DMS114 treated with DMSO at 0.1 percent for 48 hours (cell line): Measurements from ENCODE around the gene TMEM150A.
"Not testable (repeated sequence)": the region's sequence is repeated elsewhere in the genome, so short reads cannot be mapped to it uniquely, and the experiment has no call there.

Experiments used
- DNase-seq: peaks from one replicate; lab custom pipeline; 2025; ENCODE audit not compliant: unreplicated experiment; lab: John Stamatoyannopoulos, UW

The TMEM150A gene

DNA sequence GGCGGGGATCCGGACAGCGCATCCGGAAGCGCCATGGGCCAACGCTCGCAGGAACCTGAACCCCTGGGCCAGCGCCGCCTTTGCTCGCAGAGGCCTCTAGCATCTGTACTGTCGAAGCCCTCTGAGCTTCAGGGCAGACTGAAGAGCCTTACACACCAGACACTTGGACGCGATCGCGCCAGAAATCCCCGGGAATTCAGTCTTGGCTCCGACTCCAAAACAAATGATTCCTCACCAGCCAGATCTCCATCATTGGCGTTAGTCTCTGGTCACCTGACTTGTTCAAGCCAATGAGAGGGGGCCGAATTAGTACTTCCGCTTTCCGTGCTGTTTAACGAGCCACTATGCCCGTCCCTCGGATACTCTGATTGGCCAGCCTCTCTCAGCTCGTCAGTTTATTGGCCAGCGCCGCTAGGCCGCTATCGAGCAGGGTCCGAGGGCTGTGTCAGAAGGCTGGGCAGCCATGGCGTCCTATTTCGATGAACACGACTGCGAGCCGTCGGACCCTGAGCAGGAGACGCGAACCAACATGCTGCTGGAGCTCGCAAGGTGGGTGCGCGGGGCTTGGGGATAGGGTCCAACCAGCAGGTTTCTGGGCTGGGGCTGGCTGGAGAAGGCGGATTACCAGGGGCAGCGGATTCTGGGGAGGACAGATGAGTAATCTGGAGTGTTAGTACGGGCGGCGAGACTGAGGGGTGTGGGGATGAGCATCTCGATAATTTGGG is 7.0 kb downstream of the TMEM150A start, which contains the start of gene RNF181:
Gene RNF181 (plus strand): TSS at position 445 of the 725 bp plus-strand sequence. CDS start 19 bp downstream, at position 464.
- peak; percentile 99 for DNase-seq

DNA sequence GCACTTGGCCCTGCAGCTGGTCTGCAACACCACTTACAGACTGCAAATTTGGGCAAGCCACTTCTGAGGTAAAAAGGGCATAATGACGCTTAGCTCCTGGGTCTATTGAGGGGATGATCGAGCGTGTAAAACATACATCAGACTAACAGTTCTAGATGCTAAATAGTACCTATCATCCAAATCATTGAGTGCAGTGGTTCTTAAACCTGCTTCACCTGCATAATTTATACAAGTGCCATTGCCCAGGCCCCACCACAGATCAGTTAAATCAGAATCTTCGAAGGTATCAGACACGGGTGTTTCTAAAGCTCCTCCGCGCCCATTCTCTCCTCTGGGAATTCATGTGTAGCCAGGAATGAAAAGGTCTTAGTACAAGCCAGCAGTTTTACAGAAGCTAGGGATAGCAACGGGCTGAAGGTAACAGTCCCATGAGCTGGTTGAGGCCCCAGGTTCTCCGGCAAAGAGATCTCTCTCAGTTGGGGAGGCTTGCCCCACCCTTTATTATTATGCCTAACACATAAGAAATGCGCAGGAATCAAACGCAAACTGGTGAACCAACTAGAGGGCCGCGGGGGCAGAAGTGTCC is 7.7 kb downstream of the TMEM150A start:
- DNase-seq: no peak

DNA sequence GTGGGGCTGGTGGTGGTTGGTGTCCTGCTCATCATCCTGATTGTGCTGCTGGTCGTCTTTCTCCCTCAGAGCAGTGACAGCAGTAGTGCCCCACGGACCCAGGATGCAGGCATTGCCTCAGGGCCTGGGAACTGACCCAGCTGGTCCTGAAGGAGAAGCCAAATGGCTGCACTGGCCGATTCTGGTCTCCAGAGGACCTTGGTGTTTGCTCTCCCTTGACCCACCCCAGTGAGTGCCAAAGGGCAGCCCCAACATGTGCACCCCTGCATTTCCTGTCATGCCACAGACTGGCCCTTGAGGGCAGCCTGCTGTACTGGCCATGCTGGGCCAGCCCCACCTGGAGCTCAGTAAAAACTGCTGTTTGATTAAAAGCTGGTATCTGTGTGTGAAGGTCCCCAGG is 9.5 kb downstream of the TMEM150A start:
- no peak for DNase-seq

DNA sequence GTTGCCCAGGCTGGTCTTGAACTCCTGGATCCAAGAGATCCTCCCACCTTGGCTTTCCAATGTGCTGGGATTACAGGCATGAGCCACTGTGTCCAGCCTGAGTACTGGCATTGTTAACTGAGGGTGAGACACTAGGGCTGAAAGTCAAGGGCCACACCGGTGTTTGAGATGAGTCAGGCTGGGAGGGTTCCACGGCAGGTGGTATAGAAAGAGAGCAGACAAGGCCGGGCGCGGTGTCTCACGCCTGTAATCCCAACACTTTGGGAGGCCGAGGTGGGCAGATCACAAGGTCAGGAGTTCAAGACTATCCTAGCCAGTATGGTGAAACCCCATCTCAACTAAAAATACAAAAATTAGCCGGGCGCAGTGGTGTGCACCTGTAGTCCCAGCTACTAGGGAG is 10.2 kb downstream of the TMEM150A start:
- not testable (repeated sequence) for DNase-seq

DNA sequence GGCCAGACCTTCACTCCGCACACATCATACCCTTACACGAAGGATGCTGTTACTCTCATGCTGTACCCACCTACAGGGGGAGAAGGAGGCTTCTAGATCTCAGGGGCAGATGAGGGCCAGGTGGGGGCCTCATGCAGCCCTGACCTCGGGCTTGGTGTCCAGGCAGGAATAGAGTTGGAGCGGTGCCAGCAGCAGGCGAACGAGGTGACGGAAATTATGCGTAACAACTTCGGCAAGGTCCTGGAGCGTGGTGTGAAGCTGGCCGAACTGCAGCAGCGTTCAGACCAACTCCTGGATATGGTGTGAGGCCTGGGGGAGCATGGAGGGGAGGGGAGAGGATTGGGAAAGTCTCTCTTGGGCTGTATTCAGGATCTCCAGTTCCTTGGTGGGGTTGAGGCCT is 10.9 kb downstream of the TMEM150A start:
- DNase-seq: no peak

DNA sequence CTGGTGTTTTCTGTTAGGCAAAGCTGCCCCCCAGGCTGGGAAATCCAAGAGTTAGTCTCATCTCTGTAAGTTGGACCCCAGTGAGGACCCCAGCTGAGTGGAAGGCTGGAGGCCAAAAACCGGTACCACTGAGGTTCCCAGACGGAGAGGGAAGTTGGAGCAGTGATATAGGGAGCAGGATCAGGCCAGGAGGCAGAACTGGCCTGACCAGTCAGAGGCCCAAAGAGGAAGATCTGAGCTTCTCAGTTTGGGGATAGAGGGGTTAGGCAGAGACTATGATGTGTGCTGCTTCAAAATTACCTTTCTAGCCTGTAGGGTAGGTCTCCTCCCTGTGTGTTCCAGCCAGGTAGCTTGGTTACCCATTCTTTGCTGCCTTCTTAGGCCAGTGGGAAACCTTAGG is 11.5 kb downstream of the TMEM150A start:
- DNase-seq: no peak

DNA sequence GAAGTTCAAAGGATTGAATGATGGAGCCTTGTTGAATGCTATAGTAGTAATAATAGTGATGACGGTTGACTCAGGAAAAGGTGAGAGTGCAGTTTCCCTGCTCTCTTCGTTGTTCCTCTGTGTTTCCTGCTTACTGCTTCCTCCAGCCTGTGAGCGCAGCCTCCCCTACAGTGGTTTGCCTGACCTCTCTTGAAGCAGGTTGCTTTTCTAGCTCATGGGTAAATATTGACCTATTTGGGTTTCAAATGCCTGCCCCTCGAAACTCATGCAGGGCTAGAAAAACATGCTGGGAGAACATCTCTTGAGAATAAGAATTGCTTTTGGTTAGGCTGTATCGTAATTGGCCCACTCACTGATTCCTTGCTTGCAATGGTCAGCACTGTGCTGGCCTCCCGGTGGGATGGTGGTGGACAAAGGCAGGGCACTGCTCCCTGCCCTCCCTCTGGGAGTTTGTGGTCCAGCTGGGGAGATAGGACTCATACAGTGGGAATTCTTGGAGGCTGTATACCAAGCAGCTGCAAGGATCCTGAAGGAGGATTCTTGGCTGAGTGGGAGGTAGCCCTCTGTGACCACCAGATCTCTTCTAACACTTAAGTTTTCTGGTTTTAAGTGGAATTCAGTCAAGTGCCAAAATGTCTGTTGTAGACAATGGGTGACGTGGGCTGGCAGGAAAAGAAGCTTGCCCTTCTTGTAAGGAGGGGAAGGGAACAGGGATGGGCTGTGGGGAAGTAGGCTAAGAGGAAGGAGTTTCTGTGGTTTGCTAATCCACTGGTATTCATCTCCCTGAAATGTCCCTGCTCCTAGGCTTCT is 12.3 kb downstream of the TMEM150A start:
- no peak for DNase-seq

DNA sequence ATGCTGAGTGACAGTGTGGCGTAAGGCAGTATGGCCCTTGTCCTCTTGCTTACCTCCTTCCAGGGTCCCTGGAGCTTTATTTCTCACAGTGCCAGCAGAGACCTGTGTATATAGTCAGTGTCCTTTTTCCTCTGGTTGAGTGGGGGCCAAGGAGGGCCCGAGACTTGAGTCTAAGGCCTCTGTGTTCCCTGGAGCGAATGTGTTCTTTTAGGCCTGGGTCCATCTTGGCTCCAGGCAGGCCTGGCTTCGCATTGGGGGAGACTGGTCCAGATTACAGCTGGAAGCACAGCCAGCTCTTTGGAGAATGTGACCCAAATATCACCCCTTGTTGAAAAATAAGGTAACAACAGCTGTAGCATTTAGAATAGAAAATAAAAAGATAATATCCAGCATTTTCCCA is 13.3 kb downstream of the TMEM150A start:
- no peak for DNase-seq

DNA sequence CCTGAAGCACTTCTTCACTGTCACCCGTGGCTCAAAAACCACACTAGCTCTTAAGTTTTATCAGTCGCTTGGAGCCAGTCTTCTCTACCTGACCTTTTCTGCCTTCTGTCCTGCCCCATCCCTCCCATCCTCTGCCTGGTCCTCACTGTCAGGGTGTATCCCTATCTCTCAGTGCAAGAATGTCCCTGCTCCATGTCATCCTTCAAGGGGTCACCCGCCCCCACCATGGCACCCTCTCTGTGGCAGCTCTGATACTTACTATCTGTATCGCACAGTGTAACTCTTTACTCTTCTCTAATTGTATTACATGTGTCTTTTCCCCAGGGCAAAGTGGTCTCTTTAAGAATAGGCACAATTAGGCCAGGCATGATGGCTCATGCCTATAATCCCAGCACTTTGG is 13.9 kb downstream of the TMEM150A start:
- no peak for DNase-seq

DNA sequence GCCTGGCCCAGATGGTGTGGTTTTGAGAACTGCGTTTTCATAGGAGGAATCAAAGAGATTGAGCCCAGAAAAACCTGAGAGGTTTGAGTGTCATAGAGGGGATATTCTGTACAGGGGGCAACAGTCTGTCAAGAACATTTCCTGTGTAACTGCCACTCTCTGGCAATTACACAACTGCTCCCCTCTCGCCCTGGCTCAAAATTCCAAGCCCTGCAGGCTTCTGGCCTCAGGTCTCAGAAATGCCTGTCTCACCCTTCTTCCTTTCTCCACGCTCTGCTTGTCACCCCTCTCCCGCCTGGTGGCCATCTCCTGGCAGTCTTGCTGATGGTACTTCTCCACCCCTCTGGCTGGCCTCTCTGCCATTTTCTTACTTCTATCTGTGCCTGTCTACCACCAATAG is 14.3 kb downstream of the TMEM150A start:
- DNase-seq: no peak

DNA sequence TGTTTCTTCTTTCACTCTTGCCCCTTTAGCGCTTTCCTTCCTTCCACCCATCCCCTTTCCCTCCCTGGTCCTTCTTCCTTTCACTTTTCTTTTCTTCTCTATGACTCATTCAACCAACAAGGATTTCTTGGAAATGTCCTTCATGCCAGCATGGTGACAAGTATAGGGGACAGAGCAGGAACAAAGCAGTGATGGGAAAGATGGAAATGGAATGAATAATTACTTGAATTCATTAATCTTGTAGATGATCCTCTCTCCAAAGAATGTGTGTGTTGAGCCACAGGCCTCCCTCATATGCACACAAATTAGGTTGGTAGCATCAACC is 16.8 kb downstream of the TMEM150A start:
- no peak for DNase-seq

DNA sequence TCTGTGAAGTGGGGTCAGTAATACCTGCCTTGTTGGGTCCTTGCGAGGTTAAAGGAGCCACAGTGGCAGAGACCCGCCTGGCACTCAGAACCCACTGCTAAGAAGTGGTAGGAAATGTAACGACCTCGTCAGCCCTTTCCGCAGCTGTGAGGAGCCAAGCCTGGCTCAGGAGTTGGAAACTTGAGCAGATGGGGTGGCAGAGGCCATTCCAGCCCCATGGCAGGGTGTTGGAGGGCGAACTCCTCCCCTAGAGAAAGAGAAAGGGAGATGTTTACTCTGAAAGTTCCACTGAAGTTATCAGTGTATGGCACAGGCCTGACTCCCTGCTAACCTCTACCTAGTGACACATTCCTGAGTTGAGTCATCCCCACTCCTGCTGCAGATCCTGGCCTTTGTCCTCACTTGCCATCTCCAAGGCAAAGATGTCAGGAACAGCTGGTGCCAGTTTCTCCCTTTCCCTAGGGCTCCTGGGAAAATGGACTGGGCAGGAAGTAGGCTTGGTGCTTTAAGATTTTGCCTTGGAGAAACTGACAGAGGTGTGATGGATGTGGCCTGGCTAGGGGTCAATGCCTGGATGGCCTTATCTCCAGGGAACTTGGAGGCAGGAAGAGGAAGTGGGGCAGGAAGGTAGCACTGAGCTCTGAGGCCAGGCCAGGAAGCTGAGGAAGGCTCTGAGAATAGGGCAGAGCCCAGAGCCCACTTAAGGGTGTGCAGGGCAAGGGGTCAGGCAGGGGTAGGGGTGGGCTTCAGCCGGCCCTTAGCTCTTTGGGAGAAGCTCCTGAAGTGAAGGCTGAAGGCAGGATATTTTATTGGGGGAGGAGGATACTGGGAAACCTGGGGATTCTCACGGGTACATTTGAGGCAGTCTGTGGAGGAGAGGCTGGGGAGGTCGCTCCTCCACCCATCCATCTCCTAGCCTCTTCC is 17.4 kb downstream of the TMEM150A start:
- no peak for DNase-seq

DNA sequence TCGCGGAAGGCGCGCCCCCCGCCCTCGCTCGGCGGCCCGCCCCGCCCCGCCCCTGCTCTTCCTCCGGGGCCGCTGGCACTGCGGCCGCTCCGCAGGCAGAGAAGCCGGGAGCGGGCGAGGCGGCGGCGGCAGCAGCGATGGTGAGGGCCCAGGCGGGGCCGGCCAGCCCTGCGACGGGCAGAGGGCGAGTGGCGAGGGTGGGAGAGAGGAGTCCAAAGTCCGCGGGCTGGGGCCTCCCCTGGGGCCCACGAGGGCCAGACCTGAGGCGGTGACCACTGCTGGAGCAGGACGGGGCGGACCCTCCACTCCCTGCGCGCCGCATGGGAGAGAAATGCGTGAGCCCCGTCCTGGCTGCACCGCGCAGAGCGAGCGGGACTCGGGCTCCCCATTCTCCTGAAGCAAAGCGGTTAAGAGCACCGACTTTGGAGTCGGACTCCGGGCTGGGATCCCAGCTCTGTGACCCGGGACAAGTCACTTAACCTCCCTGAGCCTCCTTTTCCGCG is 18.1 kb downstream of the TMEM150A start, which contains the start of gene VAMP5:
Gene VAMP5 (plus strand): TSS at position 78 of the 503 bp plus-strand sequence. CDS start 60 bp downstream, at position 138.
- DNase-seq: no peak

DNA sequence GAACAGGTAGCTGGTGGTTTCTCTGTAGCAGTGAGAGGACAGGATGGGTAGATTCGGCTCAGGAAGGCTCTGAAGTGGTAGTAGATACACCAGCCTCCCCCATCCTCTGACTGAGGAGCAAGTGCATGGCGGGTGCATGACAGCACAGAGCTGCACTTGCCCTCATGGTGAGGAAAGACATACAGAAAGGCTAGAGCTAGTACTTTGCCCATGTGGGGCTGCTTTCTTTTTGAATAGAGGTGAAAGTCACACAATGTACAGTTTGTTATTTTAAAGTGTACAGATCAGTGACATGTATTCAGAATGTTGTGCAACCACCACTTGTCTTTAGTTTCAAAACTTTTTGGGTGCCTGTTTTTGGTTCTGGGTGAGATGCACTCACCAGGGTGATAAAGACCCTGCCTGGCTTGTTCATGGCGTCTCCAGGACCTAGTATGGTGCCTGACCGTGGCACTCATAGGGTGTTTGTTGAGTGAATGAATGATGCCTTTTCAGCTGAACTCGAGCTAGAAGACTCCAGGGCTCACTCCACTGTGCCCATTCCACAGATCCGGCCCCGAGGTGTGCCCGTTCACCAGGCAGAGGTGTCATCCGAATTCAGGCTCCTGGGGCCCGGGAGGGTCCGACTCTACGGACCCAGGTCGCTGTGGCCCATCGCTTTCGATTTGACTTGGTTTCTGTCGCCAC is 18.7 kb downstream of the TMEM150A start:
- no peak for DNase-seq

DNA sequence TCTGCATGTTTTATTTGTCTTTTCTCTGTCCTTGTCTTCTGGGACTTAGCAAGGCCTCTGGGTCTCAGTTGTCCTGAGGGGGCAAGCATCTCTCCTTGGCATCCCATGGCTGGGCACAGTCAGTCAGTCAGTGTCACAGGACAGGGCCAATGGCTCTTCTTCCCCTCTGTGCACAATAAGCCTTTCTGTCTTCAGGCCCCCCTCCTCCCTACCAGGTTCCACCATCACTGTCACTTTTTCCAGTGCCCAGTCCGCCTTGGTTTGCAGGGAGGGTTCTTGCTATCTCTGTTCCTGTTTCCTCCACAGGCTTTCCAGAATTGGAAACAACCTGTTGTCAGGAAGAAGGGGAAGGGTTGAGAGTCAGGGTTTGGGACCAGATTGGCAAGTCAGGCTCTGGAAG is 20.0 kb downstream of the TMEM150A start:
- DNase-seq: no peak

DNA sequence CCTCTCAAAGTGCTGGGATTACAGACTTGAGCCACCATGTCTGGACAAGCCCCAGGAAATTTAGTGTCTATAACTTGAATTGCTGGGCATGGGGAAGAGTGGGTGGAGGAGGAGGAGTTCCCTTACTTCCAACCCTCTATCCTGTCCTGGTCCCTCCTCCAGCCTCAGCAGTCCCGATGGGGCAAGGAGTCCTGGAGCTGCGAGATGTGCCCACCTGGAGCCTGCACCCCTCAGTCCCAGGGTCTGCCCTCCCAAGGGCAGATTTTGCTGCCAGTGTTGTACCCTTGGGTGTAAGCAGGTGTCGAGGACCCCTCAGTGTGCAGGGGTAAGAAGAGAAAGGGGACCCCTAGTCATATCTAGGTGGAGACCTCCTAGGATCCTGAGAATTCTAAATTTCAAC is 22.3 kb downstream of the TMEM150A start:
- DNase-seq: no peak

DNA sequence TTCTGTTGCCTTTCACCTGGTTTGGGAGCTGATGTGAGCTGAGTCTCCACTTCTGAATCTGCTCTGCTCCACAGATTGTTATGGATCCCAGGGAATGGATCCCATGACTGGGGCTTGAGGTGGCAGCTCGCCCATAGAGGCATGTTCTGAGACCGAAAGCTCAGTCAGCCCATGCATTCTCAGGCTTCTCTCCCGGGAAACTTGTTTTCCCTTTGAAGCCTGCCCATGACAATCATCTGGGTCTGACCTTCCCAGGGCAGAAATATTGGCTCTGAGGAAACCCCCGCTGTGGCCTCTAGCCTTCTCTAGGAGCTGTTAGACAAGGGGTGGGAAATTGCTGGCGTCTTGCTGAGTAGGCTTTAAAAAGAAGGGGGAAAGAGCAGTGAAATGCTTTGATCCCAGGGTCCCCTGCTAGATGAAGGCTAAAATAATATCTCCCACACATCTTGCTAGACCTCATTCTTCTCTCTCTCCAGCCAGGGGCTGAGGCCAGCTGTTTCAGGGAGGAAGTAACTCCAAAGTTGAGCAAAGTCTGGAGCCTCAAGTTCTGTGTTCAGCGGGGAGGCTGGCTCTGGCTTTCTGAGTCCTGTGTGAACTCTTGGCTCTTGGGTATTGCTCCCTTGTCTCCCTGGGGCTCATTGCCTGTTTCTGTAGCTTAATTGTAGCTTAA is 23.1 kb downstream of the TMEM150A start:
- no peak for DNase-seq

DNA sequence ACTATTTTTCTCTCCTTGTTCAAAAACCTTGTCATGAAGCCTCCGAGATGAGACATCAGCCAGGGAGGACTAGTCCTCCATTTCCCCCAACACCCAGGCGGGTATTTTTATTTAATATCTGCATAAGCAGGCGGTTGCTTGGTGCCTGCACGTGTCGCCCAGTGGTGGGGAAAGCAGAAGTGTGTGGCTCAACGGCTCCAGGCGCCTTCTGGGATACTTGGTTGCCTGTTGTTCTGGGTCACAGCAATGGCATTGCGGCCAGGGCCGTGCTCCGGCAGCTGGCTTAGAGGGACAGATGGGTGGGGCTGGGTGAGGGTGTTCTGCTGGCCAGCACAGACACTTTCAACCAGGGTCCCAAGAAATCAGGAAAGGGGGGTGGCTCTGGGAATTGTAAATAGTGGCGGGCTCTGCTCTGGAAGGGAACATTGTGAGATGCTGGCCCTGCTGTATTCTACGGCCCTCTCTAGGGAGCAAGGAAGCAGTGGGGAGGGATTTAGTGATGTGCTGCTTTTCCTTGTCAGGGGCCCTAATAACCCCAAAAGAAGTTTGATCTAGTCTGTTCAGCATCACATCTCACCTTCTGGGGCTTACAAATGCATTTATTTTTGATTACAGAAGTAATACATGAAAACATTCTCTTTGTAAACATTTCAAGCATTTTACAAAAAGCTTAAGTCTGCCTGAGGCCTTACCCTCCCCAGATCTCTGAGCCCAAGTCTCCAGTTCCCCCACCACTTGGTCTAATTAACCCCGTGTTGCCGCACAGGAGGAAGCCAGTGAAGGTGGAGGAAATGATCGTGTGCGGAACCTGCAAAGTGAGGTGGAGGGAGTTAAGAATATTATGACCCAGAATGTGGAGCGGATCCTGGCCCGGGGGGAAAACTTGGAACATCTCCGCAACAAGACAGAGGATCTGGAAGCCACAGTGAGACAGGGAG is 24.0 kb downstream of the TMEM150A start:
- DNase-seq: no peak
